Nephron progenitor cell (in vitro differentiated cells): ENCODE data around the gene MAP7.
"Not testable (repeated sequence)": the region's sequence is repeated elsewhere in the genome, so short reads cannot be mapped to it uniquely, and the experiment has no call there.

Source experiments
- DNase-seq: peaks from one replicate; pipeline ENCODE4 v3.0.0; 2021
- H3K27ac Mint-ChIP-seq: 2 replicates; pipeline ENCODE4 v1.8.0; 2021; ENCODE audit warnings: mild to moderate bottlenecking, moderate library complexity, mixed read lengths
- H3K27me3 Mint-ChIP-seq: 2 replicates; pipeline ENCODE4 v1.8.0; 2021; ENCODE audit warnings: mild to moderate bottlenecking, low read depth, mixed read lengths; ENCODE audit not compliant: poor library complexity
- H3K36me3 Mint-ChIP-seq: 2 replicates; pipeline ENCODE4 v1.8.0; 2021; ENCODE audit warnings: low read depth, mixed read lengths
- H3K4me1 Mint-ChIP-seq: 2 replicates; pipeline ENCODE4 v1.8.0; 2021; ENCODE audit warnings: mixed read lengths
- H3K4me3 Mint-ChIP-seq: 2 replicates; pipeline ENCODE4 v1.8.0; 2021; ENCODE audit warnings: mild to moderate bottlenecking, moderate library complexity, mixed read lengths
- H3K9me3 Mint-ChIP-seq: 2 replicates; pipeline ENCODE4 v1.8.0; 2021; ENCODE audit warnings: mild to moderate bottlenecking, moderate library complexity, mixed read lengths
- TF ChIP-seq, protein P1 (sequence below): fragments of 200-600 bp; sonication (generic); IDR thresholded peaks from 2 replicates; pipeline ENCODE4 v1.5.0; 2021; ENCODE audit warnings: antibody characterized with exemption

The MAP7 gene

DNA sequence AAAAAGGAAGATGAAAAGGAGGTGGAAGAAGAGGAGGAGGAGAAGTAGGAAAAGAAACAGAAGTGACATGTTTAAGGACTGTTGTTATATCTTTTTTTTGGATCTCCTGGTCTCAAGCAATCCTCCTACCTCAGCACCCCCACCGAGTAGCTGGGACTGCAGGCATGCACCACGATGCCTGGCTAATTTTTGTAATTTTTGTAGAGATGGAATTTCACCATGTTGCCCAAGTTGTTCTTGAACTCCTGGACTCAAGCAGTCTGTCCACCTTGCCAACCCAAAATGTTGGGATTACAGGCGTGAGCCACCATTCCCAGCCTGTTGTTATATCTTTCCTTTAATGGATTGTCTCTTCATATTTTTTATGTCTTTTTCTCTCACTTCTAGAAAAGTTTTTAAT, 241.1 kb downstream of the MAP7 start:
- H3K36me3 Mint-ChIP-seq = no peaks in the 10 kb centered on the region
- H3K27me3 Mint-ChIP-seq = peaks cover 32% of the 10 kb centered on the region
- no peak overlapping the region for H3K4me3 Mint-ChIP-seq
- no peaks in the 10 kb centered on the region for H3K9me3 Mint-ChIP-seq
- H3K27ac Mint-ChIP-seq = no peak overlapping the region
- no peak for DNase-seq
- TF ChIP-seq, protein P1, sequence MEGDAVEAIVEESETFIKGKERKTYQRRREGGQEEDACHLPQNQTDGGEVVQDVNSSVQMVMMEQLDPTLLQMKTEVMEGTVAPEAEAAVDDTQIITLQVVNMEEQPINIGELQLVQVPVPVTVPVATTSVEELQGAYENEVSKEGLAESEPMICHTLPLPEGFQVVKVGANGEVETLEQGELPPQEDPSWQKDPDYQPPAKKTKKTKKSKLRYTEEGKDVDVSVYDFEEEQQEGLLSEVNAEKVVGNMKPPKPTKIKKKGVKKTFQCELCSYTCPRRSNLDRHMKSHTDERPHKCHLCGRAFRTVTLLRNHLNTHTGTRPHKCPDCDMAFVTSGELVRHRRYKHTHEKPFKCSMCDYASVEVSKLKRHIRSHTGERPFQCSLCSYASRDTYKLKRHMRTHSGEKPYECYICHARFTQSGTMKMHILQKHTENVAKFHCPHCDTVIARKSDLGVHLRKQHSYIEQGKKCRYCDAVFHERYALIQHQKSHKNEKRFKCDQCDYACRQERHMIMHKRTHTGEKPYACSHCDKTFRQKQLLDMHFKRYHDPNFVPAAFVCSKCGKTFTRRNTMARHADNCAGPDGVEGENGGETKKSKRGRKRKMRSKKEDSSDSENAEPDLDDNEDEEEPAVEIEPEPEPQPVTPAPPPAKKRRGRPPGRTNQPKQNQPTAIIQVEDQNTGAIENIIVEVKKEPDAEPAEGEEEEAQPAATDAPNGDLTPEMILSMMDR = no peak
- peaks cover 6% of the 10 kb centered on the region for H3K4me1 Mint-ChIP-seq

DNA sequence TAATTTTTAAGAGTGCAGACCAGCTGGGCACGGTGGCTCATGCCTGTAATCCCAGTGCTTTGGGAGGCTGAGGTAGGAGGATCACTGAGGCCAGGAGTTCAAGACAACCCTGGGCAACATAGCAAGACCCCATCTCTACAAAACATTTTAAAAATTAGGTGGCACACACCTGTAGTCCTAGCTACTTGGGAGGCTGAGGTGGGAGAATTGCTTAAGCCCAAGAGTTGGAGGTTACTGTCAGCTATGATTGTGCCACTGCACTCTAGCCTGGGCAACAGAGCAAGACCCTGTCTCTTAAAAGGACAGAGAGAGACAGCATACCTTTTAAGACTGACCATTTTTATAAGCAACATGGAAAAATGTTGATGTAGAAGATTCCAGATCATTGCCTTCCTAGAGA, 241.8 kb downstream of the MAP7 start:
- not testable (repeated sequence) for H3K9me3 Mint-ChIP-seq, H3K4me3 Mint-ChIP-seq, DNase-seq, H3K36me3 Mint-ChIP-seq, H3K4me1 Mint-ChIP-seq, H3K27ac Mint-ChIP-seq
- H3K27me3 Mint-ChIP-seq = peaks cover 27% of the 10 kb centered on the region

DNA sequence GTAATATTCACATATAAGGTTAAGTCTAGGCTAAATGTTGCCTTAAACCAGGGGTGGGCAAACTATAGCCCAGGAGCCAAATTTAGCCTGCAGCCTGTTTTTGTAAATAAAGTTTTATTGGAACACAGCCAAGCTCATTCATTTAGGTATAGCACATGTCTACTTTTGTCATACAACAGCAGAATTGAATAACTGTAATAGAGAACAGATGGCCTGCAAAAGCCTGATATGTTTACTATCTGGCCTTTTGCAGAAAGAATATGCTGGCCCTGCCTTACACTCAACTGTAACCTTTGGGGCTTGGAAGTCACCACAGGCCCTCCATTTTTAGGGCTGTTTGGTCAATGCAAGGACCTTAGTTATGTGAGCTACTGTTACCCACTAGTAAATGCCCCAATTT, 242.9 kb downstream of the MAP7 start:
- TF ChIP-seq, protein P1 = no peak
- no peak overlapping the region for H3K27ac Mint-ChIP-seq
- DNase-seq = no peak
- H3K36me3 Mint-ChIP-seq = no peaks in the 10 kb centered on the region
- H3K4me1 Mint-ChIP-seq = peaks cover 6% of the 10 kb centered on the region
- peaks cover 4% of the 10 kb centered on the region for H3K9me3 Mint-ChIP-seq
- H3K27me3 Mint-ChIP-seq = peaks cover 21% of the 10 kb centered on the region
- H3K4me3 Mint-ChIP-seq = no peak overlapping the region

DNA sequence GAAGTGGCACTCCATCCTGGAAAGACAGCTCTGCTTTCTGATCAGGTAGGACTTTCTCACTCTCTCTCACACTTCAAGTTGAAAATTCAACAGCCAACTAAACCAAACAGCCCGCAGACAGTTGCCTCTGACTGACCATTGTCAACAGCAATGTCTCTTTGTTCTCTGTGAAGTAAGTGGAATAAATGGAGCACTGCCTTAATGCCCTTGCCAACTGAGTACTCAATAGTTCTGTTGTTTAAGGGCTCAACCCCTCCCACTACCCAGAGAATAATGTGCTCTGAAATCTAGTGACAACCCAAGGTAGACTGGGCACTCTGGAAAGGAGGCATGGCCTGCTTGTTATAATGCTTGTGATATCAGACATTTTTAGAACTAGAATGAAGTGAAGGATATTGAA, 243.8 kb downstream of the MAP7 start:
- H3K4me1 Mint-ChIP-seq = peaks cover 6% of the 10 kb centered on the region
- H3K36me3 Mint-ChIP-seq = no peaks in the 10 kb centered on the region
- DNase-seq = no peak
- H3K9me3 Mint-ChIP-seq = peaks cover 4% of the 10 kb centered on the region
- no peak overlapping the region for H3K4me3 Mint-ChIP-seq
- TF ChIP-seq, protein P1 = no peak
- no peak overlapping the region for H3K27ac Mint-ChIP-seq
- peaks cover 17% of the 10 kb centered on the region for H3K27me3 Mint-ChIP-seq

DNA sequence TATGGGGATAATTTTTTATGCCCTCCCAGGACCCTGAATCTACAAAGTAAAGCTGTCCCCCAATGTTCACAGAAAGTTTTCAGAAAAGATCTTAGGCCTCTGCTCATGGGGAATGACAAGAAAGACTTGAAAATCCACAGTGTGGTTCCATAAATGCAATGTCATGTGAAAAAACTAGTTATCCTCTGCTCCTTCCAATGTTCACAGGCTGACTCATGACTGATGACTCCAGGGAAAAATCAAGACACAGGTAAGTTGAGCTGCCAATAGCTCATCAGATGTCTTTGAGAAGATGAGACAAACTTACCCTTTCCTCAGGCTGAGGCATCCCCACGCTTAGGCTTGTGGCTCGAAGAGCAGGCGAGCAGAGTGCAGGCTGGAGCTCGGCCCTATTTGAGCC, 245.8 kb downstream of the MAP7 start:
- DNase-seq = no peak
- Mint-ChIP-seq H3K4me3 (no peak overlapping the region), H3K9me3 (peaks cover 4% of the 10 kb centered on the region), H3K27ac (no peak overlapping the region), H3K27me3 (peaks cover 11% of the 10 kb centered on the region), H3K4me1 (peaks cover 6% of the 10 kb centered on the region), H3K36me3 (no peaks in the 10 kb centered on the region)
- TF ChIP-seq, protein P1 = no peak

DNA sequence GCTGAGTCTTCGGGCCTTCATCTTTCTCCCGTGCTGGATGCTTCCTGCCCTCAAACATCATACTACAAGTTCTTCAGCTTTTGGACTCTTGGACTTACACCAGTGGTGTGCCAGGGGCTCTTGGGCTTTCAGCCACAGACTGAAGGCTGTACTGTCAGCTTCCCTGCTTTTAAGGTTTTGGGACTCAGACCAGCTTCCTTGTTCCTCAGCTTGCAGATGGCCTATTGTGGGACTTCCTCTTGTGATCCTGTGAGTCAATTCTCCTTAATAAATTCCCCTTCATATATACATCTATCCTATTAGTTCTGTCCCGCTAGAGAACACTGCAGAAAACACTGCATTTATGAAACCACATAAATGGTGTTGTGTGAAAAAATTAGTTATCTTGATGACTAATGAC, 246.7 kb downstream of the MAP7 start:
- no peaks in the 10 kb centered on the region for H3K36me3 Mint-ChIP-seq
- H3K27me3 Mint-ChIP-seq = peaks cover 5% of the 10 kb centered on the region
- peaks cover 6% of the 10 kb centered on the region for H3K4me1 Mint-ChIP-seq
- H3K9me3 Mint-ChIP-seq = peaks cover 4% of the 10 kb centered on the region
- TF ChIP-seq, protein P1 = no peak
- no peak overlapping the region for H3K4me3 Mint-ChIP-seq
- no peak overlapping the region for H3K27ac Mint-ChIP-seq
- no peak for DNase-seq
